K562 (cell line): ENCODE measurements around the gene HAAO. TPM values are rescaled to one million over a fixed set of nuclear protein-coding genes. Genes with fewer than 3 reads are reported as not detected.

Experiments used
- ATAC-seq: fragments of 200-7000 bp; cut with Tn5 transposase; 3 replicates; pipeline ENCODE4 v1.9.1; 2020; ENCODE audit warnings: moderate library complexity
- Bru-seq: library from RNA; stranded (reverse); fragments of 400-500 nt; gene quantifications from one replicate; lab custom pipeline; 2021; lab: Mats Ljungman, UMichigan
- BruChase-seq, 2 experiments: library from RNA; stranded (reverse); fragments of 400-500 nt; gene quantifications; one replicate each; lab custom pipeline; 2021; lab: Mats Ljungman, UMichigan
- BruUV-seq: library from RNA; stranded (reverse); fragments of 400-500 nt; replicated peaks from 2 replicates; lab custom pipeline; 2021; lab: Mats Ljungman, UMichigan
- CTCF ChIA-PET: fragments of 300-600 bp; formaldehyde crosslinking; extraction: SDS; loops from one replicate; lab custom pipeline; 2021; ENCODE audit warnings: low intra/inter-chr PET ratio; lab: Yijun Ruan, JAX
- POLR2A ChIA-PET: fragments of 300-600, 350-650 bp; sonication (Branson Sonifier 250); formaldehyde crosslinking; extraction: SDS; loops from one replicate; lab custom pipeline; 2021; ENCODE audit warnings: antibody characterized with exemption, inconsistent platforms; lab: Yijun Ruan, JAX
- DNase-seq, 4 experiments: peaks; one replicate each; pipeline versions ENCODE4 v3.0.0 to v3.0.0-alpha.2; 2011 to 2018; ENCODE audit warnings: low spot score in 3 of 4, mixed read lengths in 3 of 4; ENCODE audit errors: extremely low read depth in 1 of 4
- FAIRE-seq: peaks from 2 replicates; lab custom pipeline; 2011; peaks lifted over from hg19 to GRCh38; lab: Jason Lieb, UNC
- H2AFZ ChIP-seq: 2 replicates; pipeline ENCODE4 v1.6.0; 2011; ENCODE audit warnings: low read depth, low read length, control low read depth, inconsistent platforms
- H3K27ac ChIP-seq: fragments of 200-600 bp; 3 replicates; pipeline ENCODE4 v1.8.0; 2011; ENCODE audit warnings: low read depth, mild to moderate bottlenecking, control low read depth, inconsistent platforms, low read length, moderate library complexity, mixed read lengths; ENCODE audit errors: extremely low read depth
- H3K27me3 ChIP-seq, 2 experiments: fragments of 300-600 bp in 1 of 2; 2 replicates in 1 of 2; 3 replicates in 1 of 2; pipeline versions ENCODE4 v1.6.0 to v1.8.0; 2011; ENCODE audit warnings: inconsistent platforms in 2 of 2, low read length in 2 of 2, mild to moderate bottlenecking in 1 of 2, mixed read lengths in 1 of 2, moderate library complexity in 1 of 2; ENCODE audit not compliant: control insufficient read depth in 2 of 2, insufficient read depth in 2 of 2
- H3K36me3 ChIP-seq: fragments of 300-600 bp; 3 replicates; pipeline ENCODE4 v1.8.0; 2011; ENCODE audit warnings: mild to moderate bottlenecking, low read length, inconsistent platforms; ENCODE audit not compliant: control insufficient read depth, insufficient read depth
- H3K4me1 ChIP-seq, 2 experiments: fragments of 200-600 bp in 1 of 2; replicated peaks in 1 of 2; 2 replicates in 1 of 2; 3 replicates in 1 of 2; pipeline versions ENCODE4 v1.5.1 to v1.8.0; 2011; ENCODE audit warnings: inconsistent platforms in 2 of 2, low read length in 2 of 2, mild to moderate bottlenecking in 1 of 2, mixed read lengths in 1 of 2, moderate library complexity in 1 of 2; ENCODE audit not compliant: control insufficient read depth in 2 of 2, insufficient read depth in 2 of 2
- H3K4me2 ChIP-seq: 2 replicates; pipeline ENCODE4 v1.6.1; 2011; ENCODE audit warnings: low read length, control low read depth, inconsistent platforms, mixed read lengths; ENCODE audit not compliant: insufficient read depth
- H3K4me3 ChIP-seq: fragments of 200-600 bp; sonication (generic), shearing (Covaris generic); 2 replicates; pipeline ENCODE4 v1.5.1; 2016; ENCODE audit warnings: control low read depth, inconsistent platforms
- H3K79me2 ChIP-seq: fragments of 200-600 bp; 3 replicates; pipeline ENCODE4 v1.8.0; 2011; ENCODE audit warnings: low read length, inconsistent platforms; ENCODE audit not compliant: control insufficient read depth, insufficient read depth
- H3K9ac ChIP-seq, 2 experiments: 2 replicates each; pipeline versions ENCODE4 v1.6.0 to v1.6.1; 2011; ENCODE audit warnings: low read depth in 2 of 2, low read length in 2 of 2, control low read depth in 1 of 2, inconsistent platforms in 1 of 2, mild to moderate bottlenecking in 1 of 2, mixed read lengths in 1 of 2; ENCODE audit not compliant: insufficient read depth in 1 of 2
- H3K9me1 ChIP-seq: one replicate; pipeline ENCODE4 v1.6.0; 2011; ENCODE audit warnings: inconsistent platforms, mild to moderate bottlenecking, low read length, moderate library complexity; ENCODE audit not compliant: control insufficient read depth, insufficient read depth
- H3K9me3 ChIP-seq: replicated peaks from 2 replicates; pipeline ENCODE4 v1.5.1; 2011; ENCODE audit warnings: low read depth, low read length, inconsistent platforms; ENCODE audit not compliant: control insufficient read depth, insufficient read depth
- H4K20me1 ChIP-seq: replicated peaks from 2 replicates; pipeline ENCODE4 v1.6.1; 2011; ENCODE audit warnings: low read length, inconsistent platforms, mixed read lengths; ENCODE audit not compliant: control insufficient read depth, insufficient read depth
- ZNF174 ChIP-seq: fragments of 250-450 bp; sonication (Bioruptor Pico); IDR thresholded peaks from 2 replicates; pipeline ENCODE4 v1.4.0; 2020; ENCODE audit warnings: mild to moderate bottlenecking
- WGBS: fragments of 100-300 bp; shearing (Covaris generic); methylation state at CpG from one replicate; pipeline ENCODE4 v1.1.6; 2016; ENCODE audit warnings: low coverage, mixed read lengths; ENCODE audit not compliant: insufficient coverage; ENCODE audit errors: missing lambda C conversion rate; 5-methylcytosine and 5-hydroxymethylcytosine counted together
- in situ Hi-C: fragments of 300-500 bp; cut with MboI; formaldehyde crosslinking; loops from 4 replicates; pipeline ENCODE4 v1.15.0; 2018; ENCODE audit warnings: inconsistent platforms, mixed read lengths
- intact Hi-C: fragments of 100-400 bp; cut with micrococcal nuclease; formaldehyde crosslinking; loops from 2 replicates; pipeline ENCODE4 v1.14.2; 2022
- long read RNA-seq, 3 experiments: library from polyadenylated mRNA in 2 of 3; library from RNA in 1 of 3; unstranded in 2 of 3; stranded (forward) in 1 of 3; transcript quantifications; one replicate each; pipeline ENCODE4 v2.0.0, GENCODE V29; 2019 to 2022
- polyA minus RNA-seq, 3 experiments: library from RNA; depleted of rRNA, polyadenylated mRNA; stranded (reverse); fragments of >200 nt; gene quantifications; 2 replicates each; pipeline ENCODE4 v1.2.3, GENCODE V29; 2011
- polyA plus RNA-seq, 8 experiments: library from polyadenylated mRNA; depleted of rRNA in 4 of 8; stranded (reverse) in 5 of 8; unstranded in 3 of 8; fragments of >200 nt; fragmentation: Nextera tagmentation in 2 of 8; fragmentation: Illumina TruSeq in 1 of 8; extraction: Ambion mirVana in 2 of 8; extraction: Trizol in 1 of 8; gene quantifications; 2 replicates each; pipeline versions ENCODE4 v1.2.1 to v1.2.3, GENCODE V29; 2011 to 2014; ENCODE audit warnings: inconsistent platforms in 1 of 8, missing spikeins in 1 of 8
- total RNA-seq, 7 experiments: library from RNA; depleted of rRNA in 6 of 7; stranded (reverse); fragments of >200 nt in 6 of 7; fragmentation: Illumina TruSeq in 2 of 7; extraction: Trizol in 2 of 7; gene quantifications; 2 replicates each; pipeline versions ENCODE4 v1.2.1 to v1.2.3, GENCODE V29; 2011 to 2021; ENCODE audit warnings: low replicate concordance in 1 of 7

Gene HAAO
- not detected in 2 replicates for total RNA-seq (2011; cell fraction: chromatin; rRNA removed; ENCODE audit: low replicate concordance)
- total RNA-seq (2011; cell fraction: nucleolus; rRNA removed), result not detected in 2 replicates
- total RNA-seq (2011; cell fraction: nucleoplasm; rRNA removed), result not detected in 2 replicates
- total RNA-seq (2014; rRNA removed), result not detected in 2 replicates
- not detected in 2 replicates for total RNA-seq (2014; rRNA removed; fragmentation: Illumina TruSeq; extraction: Trizol)
- not detected in 2 replicates for total RNA-seq (2015; rRNA removed; fragmentation: Illumina TruSeq; extraction: Trizol)
- total RNA-seq (2021), result not detected in 2 replicates
- not detected in 2 replicates for polyA plus RNA-seq (2011; rRNA removed)
- polyA plus RNA-seq (2011; cell fraction: cytosol; rRNA removed), result not detected in 2 replicates
- not detected in 2 replicates for polyA plus RNA-seq (2011; cell fraction: nucleus; rRNA removed)
- polyA plus RNA-seq (2012), result not detected in 2 replicates
- polyA plus RNA-seq (2014; fragmentation: Illumina TruSeq; extraction: Trizol), result not detected in 2 replicates
- polyA plus RNA-seq (2014; fragmentation: Nextera tagmentation; extraction: Ambion mirVana), result not detected
- not detected in 2 replicates for polyA plus RNA-seq (2014; rRNA removed)
- polyA minus RNA-seq (2011; rRNA and poly(A)+ RNA removed), result not detected in 2 replicates
- not detected in 2 replicates for polyA minus RNA-seq (2011; cell fraction: cytosol; rRNA and poly(A)+ RNA removed)
- not detected in 2 replicates for polyA minus RNA-seq (2011; cell fraction: nucleus; rRNA and poly(A)+ RNA removed)
- not detected for Bru-seq, nascent RNA
- BruChase-seq, experiment 1, labeled RNA remaining after a 2-hour chase, result not detected
- not detected for BruChase-seq, experiment 2, labeled RNA remaining after a 6-hour chase
- long read RNA-seq, experiment 1, result 0 reads
- long read RNA-seq, experiment 2, result 0 reads
- long read RNA-seq, experiment 3, result 0 reads

- no peaks in the 10 kb centered on the region for H3K79me2 ChIP-seq
- DNase-seq (no peak), FAIRE-seq (no peak), ATAC-seq (no peak)
- H3K27ac ChIP-seq, result no peak within 1 kb of the TSS
- no peaks in the 10 kb centered on the region for H3K9me3 ChIP-seq
- TF ChIP-seq ZNF174 (CRISPR knock-in tag), result no peak
- H3K4me2 ChIP-seq, result no peak within 1 kb of the TSS
- H4K20me1 ChIP-seq, result no peaks in the 10 kb centered on the region
- WGBS, result 58% methylated on average over 24 of the region's 75 CpGs
- in situ Hi-C loops, result loop anchor here (25.0 kb wide), 1 partner anchor 280 kb away; no protein-coding TSS in a partner anchor
- no TSS peak for BruUV-seq
- H3K9ac ChIP-seq, result no peak within 1 kb of the TSS
- POLR2A ChIA-PET, result interaction anchor here (1.1 kb wide), 1 partner anchor 8 kb away, joined by 3 read pairs; no protein-coding TSS in a partner anchor
- H3K36me3 ChIP-seq, result no peaks in the 10 kb centered on the region
- H2AFZ ChIP-seq, result no peak within 1 kb of the TSS
- intact Hi-C loops, result no loop called here
- H3K9me1 ChIP-seq, result no peaks in the 10 kb centered on the region
- CTCF ChIA-PET, result no interaction called here
- no peak within 1 kb of the TSS for H3K4me3 ChIP-seq
- H3K27me3 ChIP-seq, result peaks cover 2 to 29% of the 10 kb centered on the region in 2 experiments; a peak in 4 of 5 replicates
- peaks cover 0 to 11% of the 10 kb centered on the region in 2 experiments; a peak in 1 of 5 replicates for H3K4me1 ChIP-seq
Measured at GRCh38 chr2:42792583-42793333, at the start of gene HAAO. TSS of gene HAAO (minus strand) at chr2:42792583. CDS start at chr2:42792536, 47 bp downstream.
